ENCODE data around the gene EME2. TPM values are rescaled to one million over a fixed set of nuclear protein-coding genes. Genes with fewer than 3 reads are reported as not detected.
A peak's percentile ranks its signal among the peaks of the same experiment; 100 is the strongest.

EME2 gene
- polyA plus RNA-seq, 4 donors: 6.8 to 16.1 (median 9.6) TPM

GRCh38 chr16:1749152-1750117 is 23.2 kb upstream of the EME2 start:
- Histone ChIP-seq H3K27me3 (ENCODE audit: control insufficient read depth in 3 of 3, insufficient read depth in 3 of 3, low read length in 3 of 3) (no peaks in the 10 kb centered on the region), H3K36me3 (ENCODE audit: control insufficient read depth in 3 of 3, insufficient read depth in 2 of 3, low read depth in 1 of 3, low read length in 3 of 3) (peaks cover 15 to 92% (median 23%) of the 10 kb centered on the region in 3 donors), H3K4me3 (ENCODE audit: low read depth in 1 of 3, low read length in 3 of 3) (no peak overlapping the region), H3K4me1 (ENCODE audit: control insufficient read depth in 3 of 3, insufficient read depth in 2 of 3, low read depth in 1 of 3, low read length in 2 of 3) (no peaks in the 10 kb centered on the region), H3K27ac (ENCODE audit: low read depth in 1 of 3, low read length in 2 of 3) (no peak overlapping the region), H3K9me3 (ENCODE audit: control insufficient read depth in 2 of 2, insufficient read depth in 1 of 2, low read depth in 1 of 2, low read length in 1 of 2) (no peaks in the 10 kb centered on the region)
- DNase-seq (no peak), FAIRE-seq (no peak)
- 96 to 98% (median 97%) methylated on average over 29 of the region's 29 CpGs for whole genome bisulfite sequencing, 3 donors

- no peak overlapping the region for H3K27ac ChIP-seq (ENCODE audit: low read depth in 1 of 3, low read length in 2 of 3)
- H3K9me3 ChIP-seq (ENCODE audit: control insufficient read depth in 2 of 2, insufficient read depth in 1 of 2, low read depth in 1 of 2, low read length in 1 of 2): no peaks in the 10 kb centered on the region
- H3K27me3 ChIP-seq (ENCODE audit: control insufficient read depth in 3 of 3, insufficient read depth in 3 of 3, low read length in 3 of 3): no peaks in the 10 kb centered on the region
- H3K4me1 ChIP-seq (ENCODE audit: control insufficient read depth in 3 of 3, insufficient read depth in 2 of 3, low read depth in 1 of 3, low read length in 2 of 3): no peaks in the 10 kb centered on the region
- H3K36me3 ChIP-seq (ENCODE audit: control insufficient read depth in 3 of 3, insufficient read depth in 2 of 3, low read depth in 1 of 3, low read length in 3 of 3): peaks cover 15 to 84% (median 22%) of the 10 kb centered on the region in 3 donors
- DNase-seq (no peak), FAIRE-seq (no peak)
- WGBS, 3 donors: 95 to 96% (median 95%) methylated on average over 16 of the region's 16 CpGs
- H3K4me3 ChIP-seq (ENCODE audit: low read depth in 1 of 3, low read length in 3 of 3): no peak overlapping the region
These were observed 20.7 kb upstream of the EME2 start for GRCh38 chr16:1751946-1752345.

- H3K4me3 ChIP-seq (ENCODE audit: low read depth in 1 of 3, low read length in 3 of 3): no peak overlapping the region
- no peak overlapping the region for H3K27ac ChIP-seq (ENCODE audit: low read depth in 1 of 3, low read length in 2 of 3)
- peaks cover 0 to 5% (median 5%) of the 10 kb centered on the region in 3 donors for H3K4me1 ChIP-seq (ENCODE audit: control insufficient read depth in 3 of 3, insufficient read depth in 2 of 3, low read depth in 1 of 3, low read length in 2 of 3)
- DNase-seq (no peak), FAIRE-seq (no peak)
- 96 to 97% (median 97%) methylated on average over 14 of the region's 14 CpGs for WGBS, 3 donors
- peaks cover 10 to 81% (median 19%) of the 10 kb centered on the region in 3 donors for H3K36me3 ChIP-seq (ENCODE audit: control insufficient read depth in 3 of 3, insufficient read depth in 2 of 3, low read depth in 1 of 3, low read length in 3 of 3)
- no peaks in the 10 kb centered on the region for H3K27me3 ChIP-seq (ENCODE audit: control insufficient read depth in 3 of 3, insufficient read depth in 3 of 3, low read length in 3 of 3)
- H3K9me3 ChIP-seq (ENCODE audit: control insufficient read depth in 2 of 2, insufficient read depth in 1 of 2, low read depth in 1 of 2, low read length in 1 of 2): no peaks in the 10 kb centered on the region
These were observed 19.8 kb upstream of the EME2 start for GRCh38 chr16:1752853-1753252.

GRCh38 chr16:1754204-1754603 is 18.4 kb upstream of the EME2 start:
- DNase-seq (no peak), FAIRE-seq (no peak)
- H3K27ac ChIP-seq (ENCODE audit: low read depth in 1 of 3, low read length in 2 of 3): no peak overlapping the region
- no peak overlapping the region for H3K4me3 ChIP-seq (ENCODE audit: low read depth in 1 of 3, low read length in 3 of 3)
- H3K9me3 ChIP-seq (ENCODE audit: control insufficient read depth in 2 of 2, insufficient read depth in 1 of 2, low read depth in 1 of 2, low read length in 1 of 2): no peaks in the 10 kb centered on the region
- 96 to 98% (median 97%) methylated on average over 12 of the region's 12 CpGs for WGBS, 3 donors
- peaks cover 0 to 11% (median 5%) of the 10 kb centered on the region in 3 donors for H3K4me1 ChIP-seq (ENCODE audit: control insufficient read depth in 3 of 3, insufficient read depth in 2 of 3, low read depth in 1 of 3, low read length in 2 of 3)
- peaks cover 4 to 80% (median 15%) of the 10 kb centered on the region in 3 donors for H3K36me3 ChIP-seq (ENCODE audit: control insufficient read depth in 3 of 3, insufficient read depth in 2 of 3, low read depth in 1 of 3, low read length in 3 of 3)
- H3K27me3 ChIP-seq (ENCODE audit: control insufficient read depth in 3 of 3, insufficient read depth in 3 of 3, low read length in 3 of 3): no peaks in the 10 kb centered on the region

- FAIRE-seq: no peak
- H3K4me1 ChIP-seq (ENCODE audit: control insufficient read depth in 3 of 3, insufficient read depth in 2 of 3, low read depth in 1 of 3, low read length in 2 of 3): peaks cover 0 to 11% (median 5%) of the 10 kb centered on the region in 3 donors
- H3K27ac ChIP-seq (ENCODE audit: low read depth in 1 of 3, low read length in 2 of 3): peak overlapping the region; percentile 38 to 87 (median 84)
- H3K9me3 ChIP-seq (ENCODE audit: control insufficient read depth in 2 of 2, insufficient read depth in 1 of 2, low read depth in 1 of 2, low read length in 1 of 2): no peaks in the 10 kb centered on the region
- H3K36me3 ChIP-seq (ENCODE audit: control insufficient read depth in 3 of 3, insufficient read depth in 2 of 3, low read depth in 1 of 3, low read length in 3 of 3): peaks cover 2 to 79% (median 7%) of the 10 kb centered on the region in 3 donors
- 25 to 70% (median 64%) methylated on average over 34 to 37 of the region's 37 CpGs for WGBS, 3 donors
- DNase-seq: peak; percentile 83 to 87
- no peaks in the 10 kb centered on the region for H3K27me3 ChIP-seq (ENCODE audit: control insufficient read depth in 3 of 3, insufficient read depth in 3 of 3, low read length in 3 of 3)
- peak overlapping the region in 1 of 3 donors; percentile 31 for H3K4me3 ChIP-seq (ENCODE audit: low read depth in 1 of 3, low read length in 3 of 3)
These were observed 14.7 kb upstream of the EME2 start for GRCh38 chr16:1757714-1758461.

- H3K27me3 ChIP-seq (ENCODE audit: control insufficient read depth in 3 of 3, insufficient read depth in 3 of 3, low read length in 3 of 3): no peaks in the 10 kb centered on the region
- DNase-seq: no peak
- 92 to 93% (median 93%) methylated on average over 18 of the region's 18 CpGs for WGBS, 3 donors
- H3K4me1 ChIP-seq (ENCODE audit: control insufficient read depth in 3 of 3, insufficient read depth in 2 of 3, low read depth in 1 of 3, low read length in 2 of 3): peaks cover 0 to 11% (median 5%) of the 10 kb centered on the region in 3 donors
- H3K4me3 ChIP-seq (ENCODE audit: low read depth in 1 of 3, low read length in 3 of 3): no peak overlapping the region
- FAIRE-seq: no peak
- peaks cover 2 to 79% (median 7%) of the 10 kb centered on the region in 3 donors for H3K36me3 ChIP-seq (ENCODE audit: control insufficient read depth in 3 of 3, insufficient read depth in 2 of 3, low read depth in 1 of 3, low read length in 3 of 3)
- H3K27ac ChIP-seq (ENCODE audit: low read depth in 1 of 3, low read length in 2 of 3): no peak overlapping the region
- H3K9me3 ChIP-seq (ENCODE audit: control insufficient read depth in 2 of 2, insufficient read depth in 1 of 2, low read depth in 1 of 2, low read length in 1 of 2): no peaks in the 10 kb centered on the region
These were observed 13.7 kb upstream of the EME2 start for GRCh38 chr16:1758923-1759322.

- Histone ChIP-seq H3K4me1 (ENCODE audit: control insufficient read depth in 3 of 3, insufficient read depth in 2 of 3, low read depth in 1 of 3, low read length in 2 of 3) (peaks cover 0 to 11% (median 5%) of the 10 kb centered on the region in 3 donors), H3K27ac (ENCODE audit: low read depth in 1 of 3, low read length in 2 of 3) (no peak overlapping the region), H3K4me3 (ENCODE audit: low read depth in 1 of 3, low read length in 3 of 3) (no peak overlapping the region), H3K36me3 (ENCODE audit: control insufficient read depth in 3 of 3, insufficient read depth in 2 of 3, low read depth in 1 of 3, low read length in 3 of 3) (peaks cover 2 to 79% (median 7%) of the 10 kb centered on the region in 3 donors), H3K27me3 (ENCODE audit: control insufficient read depth in 3 of 3, insufficient read depth in 3 of 3, low read length in 3 of 3) (no peaks in the 10 kb centered on the region), H3K9me3 (ENCODE audit: control insufficient read depth in 2 of 2, insufficient read depth in 1 of 2, low read depth in 1 of 2, low read length in 1 of 2) (no peaks in the 10 kb centered on the region)
- FAIRE-seq: no peak
- WGBS, 3 donors: 91 to 92% (median 91%) methylated on average over 20 to 21 of the region's 21 CpGs
- DNase-seq: no peak
These were observed 13.1 kb upstream of the EME2 start for GRCh38 chr16:1759511-1759910.

- FAIRE-seq (no peak), DNase-seq (no peak)
- H3K27ac ChIP-seq (ENCODE audit: low read depth in 1 of 3, low read length in 2 of 3): no peak overlapping the region
- no peaks in the 10 kb centered on the region for H3K27me3 ChIP-seq (ENCODE audit: control insufficient read depth in 3 of 3, insufficient read depth in 3 of 3, low read length in 3 of 3)
- no peak overlapping the region for H3K4me3 ChIP-seq (ENCODE audit: low read depth in 1 of 3, low read length in 3 of 3)
- H3K36me3 ChIP-seq (ENCODE audit: control insufficient read depth in 3 of 3, insufficient read depth in 2 of 3, low read depth in 1 of 3, low read length in 3 of 3): peaks cover under 1 to 87% (median 7%) of the 10 kb centered on the region in 3 donors
- H3K9me3 ChIP-seq (ENCODE audit: control insufficient read depth in 2 of 2, insufficient read depth in 1 of 2, low read depth in 1 of 2, low read length in 1 of 2): no peaks in the 10 kb centered on the region
- 90 to 97% (median 94%) methylated on average over 13 to 15 of the region's 15 CpGs for WGBS, 3 donors
- peaks cover 0 to 11% (median 5%) of the 10 kb centered on the region in 3 donors for H3K4me1 ChIP-seq (ENCODE audit: control insufficient read depth in 3 of 3, insufficient read depth in 2 of 3, low read depth in 1 of 3, low read length in 2 of 3)
These were observed 11.7 kb upstream of the EME2 start for GRCh38 chr16:1760911-1761310.
